Kidney tubule cell (primary cell): Measurements from ENCODE around the gene PCSK7.
"Not testable (repeated sequence)": the region's sequence is repeated elsewhere in the genome, so short reads cannot be mapped to it uniquely, and the experiment has no call there.

Source experiments
- DNase-seq: peaks from one replicate; pipeline ENCODE4 v3.0.0-alpha.2; 2018; ENCODE audit warnings: low spot score

The PCSK7 gene

DNA sequence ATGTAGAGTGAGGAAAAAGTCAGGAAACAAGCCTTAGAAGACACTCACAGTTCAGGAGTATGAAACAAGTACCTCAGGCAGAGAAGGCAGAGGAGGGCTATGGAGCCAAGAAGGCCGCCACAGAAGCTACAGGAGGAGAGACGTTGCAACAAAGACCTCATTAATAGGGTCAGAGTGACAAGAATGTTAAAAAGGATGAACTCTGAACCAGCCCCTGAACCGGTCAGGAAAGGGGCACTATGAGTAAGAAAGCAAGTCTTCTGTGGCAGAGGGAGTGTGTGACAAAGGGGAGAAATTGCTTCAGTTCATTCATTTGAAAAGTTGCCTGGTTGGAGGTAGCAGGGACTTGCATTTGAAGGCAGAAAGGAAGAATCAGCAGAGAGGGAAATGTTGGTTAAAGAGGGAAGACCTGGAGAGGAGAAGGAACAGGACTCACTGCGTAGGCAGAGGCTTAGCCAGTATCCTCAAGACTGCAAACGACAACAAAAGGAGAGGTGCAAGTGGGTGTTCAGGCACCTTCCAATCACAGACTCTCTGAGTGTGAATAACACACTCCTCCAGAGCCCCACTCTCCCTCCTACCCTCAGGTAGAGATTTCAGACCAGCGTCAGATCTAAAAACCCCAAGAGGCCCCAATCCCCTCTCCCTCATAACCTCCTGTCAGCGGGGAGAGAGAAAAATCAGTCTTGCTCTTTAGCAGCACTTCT, 17.3 kb downstream of the PCSK7 start:
- no peak for DNase-seq

DNA sequence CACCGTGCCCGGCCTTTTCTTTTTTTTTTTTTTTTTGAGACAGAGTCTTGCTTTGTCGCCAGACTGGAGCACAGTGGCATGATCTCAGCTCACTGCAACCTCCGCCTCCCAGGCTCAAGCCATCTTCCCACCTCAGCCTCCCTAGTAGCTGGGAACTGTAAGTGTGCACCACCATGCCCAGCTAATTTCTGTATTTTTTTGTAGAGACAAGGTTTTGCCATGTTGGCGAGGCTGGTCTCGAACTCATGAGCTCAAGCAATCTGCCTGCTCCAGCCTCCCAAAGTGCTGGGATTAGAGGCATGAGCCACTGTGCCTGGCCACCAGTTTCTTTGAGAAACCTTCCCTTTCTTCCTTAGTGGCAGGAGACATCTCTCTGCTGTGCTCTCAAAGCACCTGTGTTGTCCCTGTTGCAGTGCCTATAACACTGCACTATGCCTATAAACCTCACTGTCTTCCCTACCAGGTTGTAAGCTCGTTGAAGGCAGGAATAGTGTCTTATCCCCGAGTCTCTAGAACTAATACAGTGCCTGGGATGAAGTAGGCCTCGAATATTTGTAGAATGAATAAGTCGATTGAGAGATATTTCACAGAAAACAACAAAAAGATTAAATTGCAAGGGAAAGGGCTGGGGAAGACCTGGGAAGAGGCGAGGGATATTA, 19.0 kb downstream of the PCSK7 start:
- no peak for DNase-seq

DNA sequence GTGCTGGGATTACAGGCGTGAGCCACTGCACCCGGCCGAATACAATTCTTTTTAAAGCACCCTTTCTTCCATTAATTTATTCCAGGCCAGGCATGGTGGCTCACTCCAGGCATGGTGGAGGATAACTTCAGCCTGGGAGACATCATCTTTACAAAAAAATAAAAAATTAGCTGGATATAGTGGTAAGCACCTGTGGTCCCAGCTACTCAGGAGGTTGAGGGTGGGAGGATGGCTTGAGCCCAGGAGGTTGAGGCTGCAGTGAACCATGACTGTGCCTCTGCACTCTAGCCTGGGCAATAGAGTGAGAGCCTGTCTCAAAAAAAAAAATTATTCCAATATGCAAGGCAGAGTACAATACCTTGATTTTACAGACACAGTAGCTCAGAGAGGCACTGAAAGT, 21.3 kb downstream of the PCSK7 start:
- DNase-seq: no peak

DNA sequence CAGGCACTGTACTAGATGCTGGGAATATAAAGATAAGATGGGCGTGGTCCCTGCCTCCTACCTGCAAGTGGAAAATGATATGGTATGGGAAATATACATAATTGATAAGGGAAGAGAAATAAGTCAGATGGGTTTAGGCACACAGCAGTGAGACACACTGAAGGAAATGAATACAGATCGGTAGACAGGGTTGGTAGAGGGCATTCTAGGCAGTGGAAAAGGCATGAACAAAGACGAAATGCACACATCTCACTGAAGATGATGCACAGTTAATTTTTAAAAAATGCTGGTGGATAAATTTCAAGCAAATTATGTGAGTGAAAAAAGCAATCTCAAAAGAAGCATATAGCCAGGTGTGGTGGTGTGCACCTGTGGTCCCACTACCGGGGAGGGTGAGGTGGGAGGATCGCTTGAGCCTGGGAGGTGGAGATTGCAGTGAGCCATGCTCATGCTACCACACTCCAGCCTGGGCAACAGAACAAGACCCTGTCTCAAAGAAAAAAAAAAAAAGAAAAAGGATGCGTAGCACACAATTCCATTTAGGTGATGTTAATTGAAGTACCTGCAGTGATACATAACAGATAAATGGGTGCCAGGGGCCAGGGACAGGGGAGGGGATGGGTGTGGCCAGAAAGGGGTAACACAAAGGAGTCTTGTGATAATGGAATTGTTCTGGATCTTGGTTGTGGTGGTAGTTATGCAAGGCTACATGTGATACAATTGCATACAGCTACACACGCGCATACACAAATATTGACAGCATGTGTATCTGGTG, 22.3 kb downstream of the PCSK7 start:
- not testable (repeated sequence) for DNase-seq

DNA sequence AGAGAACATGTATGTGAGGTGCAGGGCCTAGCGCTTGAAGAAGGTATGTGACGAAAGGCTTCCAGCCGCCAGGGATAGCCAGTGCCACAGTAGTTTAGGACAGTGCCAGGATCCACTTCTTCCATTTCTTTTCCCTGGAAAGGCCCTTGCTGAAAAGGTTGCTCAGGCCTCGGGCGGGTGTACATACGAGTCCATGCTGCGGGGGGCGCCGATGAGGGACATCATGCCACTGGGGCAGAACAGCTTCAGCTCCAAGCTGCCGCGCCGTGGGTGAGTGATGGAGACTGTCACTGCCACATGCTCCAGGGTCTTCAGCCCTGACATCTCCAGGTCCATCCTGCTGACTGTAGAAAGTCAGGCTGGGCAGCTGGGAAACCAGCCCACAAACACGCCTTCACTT, 23.2 kb downstream of the PCSK7 start:
- not testable (repeated sequence) for DNase-seq

DNA sequence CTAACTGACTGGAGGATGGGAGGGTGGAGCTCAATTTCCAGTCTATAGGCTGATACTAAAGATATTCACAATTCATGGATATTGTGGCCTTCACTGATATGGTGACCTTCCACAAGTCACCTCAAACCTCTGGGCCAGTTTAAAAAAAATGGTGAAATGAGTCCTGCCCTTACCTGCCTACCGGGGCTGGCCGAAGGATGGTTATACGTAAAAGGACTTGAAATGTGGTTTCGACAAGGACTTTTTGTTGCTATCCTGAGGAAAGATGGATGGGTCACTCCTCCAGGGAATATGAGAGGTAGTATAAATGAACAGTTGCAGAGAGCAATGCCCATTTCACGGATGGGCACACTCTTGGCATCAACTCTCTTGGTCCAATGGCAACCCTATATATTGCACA, 24.4 kb downstream of the PCSK7 start:
- DNase-seq: not testable (repeated sequence)

DNA sequence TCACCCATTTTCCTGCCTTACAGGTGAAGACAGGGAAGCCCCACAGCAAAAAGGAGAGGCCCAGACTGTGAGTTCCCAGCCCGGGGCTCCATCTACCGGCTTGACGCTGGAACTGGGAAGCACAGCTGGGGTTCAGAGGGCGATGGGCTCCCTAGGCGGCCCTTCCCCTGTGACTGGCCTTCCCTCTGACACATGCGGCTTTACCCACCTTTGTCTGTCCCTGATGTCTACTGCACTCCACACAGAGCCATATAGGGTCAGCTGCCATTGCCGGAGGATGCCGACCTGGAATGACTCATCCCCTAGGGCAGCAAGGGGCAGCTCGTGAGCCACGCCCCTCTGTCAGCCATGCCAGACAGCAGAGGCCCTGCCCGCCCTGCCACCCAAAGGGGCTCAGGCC, 25.0 kb downstream of the PCSK7 start:
- not testable (repeated sequence) for DNase-seq

DNA sequence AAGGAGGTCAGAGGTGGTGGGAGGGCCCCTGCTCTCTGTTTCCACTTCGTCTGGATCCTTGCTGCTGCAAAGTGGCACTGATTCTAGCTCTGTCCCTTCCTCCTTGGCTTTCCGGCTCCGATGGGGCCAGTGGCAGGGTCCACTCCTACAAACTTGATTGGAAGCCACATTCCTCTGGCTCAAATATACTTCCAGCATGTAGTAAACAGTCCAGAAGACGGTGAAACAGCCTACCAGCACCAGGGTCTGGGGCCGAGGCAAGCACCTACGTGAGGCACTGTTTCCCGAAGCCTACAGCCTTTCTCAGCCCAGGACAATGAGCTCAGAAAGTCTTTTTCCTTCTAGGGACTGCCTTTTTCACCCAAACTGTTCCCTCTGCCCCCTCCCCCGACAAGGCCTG, 25.8 kb downstream of the PCSK7 start:
- not testable (repeated sequence) for DNase-seq

DNA sequence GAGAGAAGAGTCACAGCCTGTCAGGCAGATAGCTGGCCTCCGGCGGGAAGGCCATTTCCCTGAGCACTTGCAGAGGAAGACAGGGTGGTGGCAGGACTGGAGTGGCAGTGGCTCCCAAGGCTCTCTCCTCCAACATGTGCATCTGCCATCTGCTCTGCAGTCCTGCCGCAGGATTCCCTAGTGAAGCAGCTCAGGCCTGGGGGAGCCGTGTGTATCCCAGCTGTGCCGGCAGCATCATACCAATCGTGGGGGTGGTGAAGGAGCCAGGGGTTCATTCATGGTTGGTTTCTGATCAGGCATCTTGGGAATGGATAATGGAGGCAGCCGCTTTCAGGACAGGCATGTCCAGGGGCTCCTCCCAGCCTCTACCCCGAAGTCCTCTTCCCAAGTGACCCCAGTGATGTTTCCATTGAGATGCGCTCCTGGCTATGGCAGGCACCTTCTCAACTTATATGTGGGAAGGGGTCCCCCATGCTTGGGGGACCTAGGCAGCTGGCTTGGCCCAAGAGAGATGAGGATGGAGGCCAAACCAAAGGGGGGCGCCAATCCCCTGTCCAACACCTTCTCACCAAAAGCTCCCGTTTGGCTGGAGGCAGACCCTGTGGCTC, 26.6 kb downstream of the PCSK7 start:
- DNase-seq: no peak

DNA sequence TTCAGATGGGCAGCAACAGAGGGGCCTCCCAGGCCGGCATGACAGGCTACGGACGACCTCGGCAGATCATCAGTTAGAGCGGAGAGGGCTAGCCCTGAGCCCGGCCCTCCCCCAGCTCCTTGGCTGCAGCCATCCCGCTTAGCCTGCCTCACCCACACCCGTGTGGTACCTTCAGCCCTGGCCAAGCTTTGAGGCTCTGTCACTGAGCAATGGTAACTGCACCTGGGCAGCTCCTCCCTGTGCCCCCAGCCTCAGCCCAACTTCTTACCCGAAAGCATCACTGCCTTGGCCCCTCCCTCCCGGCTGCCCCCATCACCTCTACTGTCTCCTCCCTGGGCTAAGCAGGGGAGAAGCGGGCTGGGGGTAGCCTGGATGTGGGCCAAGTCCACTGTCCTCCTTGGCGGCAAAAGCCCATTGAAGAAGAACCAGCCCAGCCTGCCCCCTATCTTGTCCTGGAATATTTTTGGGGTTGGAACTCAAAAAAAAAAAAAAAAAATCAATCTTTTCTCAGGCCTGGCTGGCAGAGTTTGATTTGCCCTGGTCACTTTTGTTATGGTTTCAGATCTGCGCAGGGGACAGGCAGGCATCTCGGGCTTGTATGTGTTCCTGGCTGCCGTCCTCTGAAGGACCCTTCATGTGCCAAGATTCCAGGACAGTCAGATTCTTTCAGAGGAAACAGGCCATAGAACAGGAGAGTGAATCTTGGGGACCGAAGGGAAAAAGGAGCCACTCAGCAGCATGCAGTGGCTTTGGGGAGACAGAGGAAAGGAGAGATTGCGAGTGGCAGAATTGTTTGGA, 27.4 kb downstream of the PCSK7 start:
- DNase-seq: no peak

DNA sequence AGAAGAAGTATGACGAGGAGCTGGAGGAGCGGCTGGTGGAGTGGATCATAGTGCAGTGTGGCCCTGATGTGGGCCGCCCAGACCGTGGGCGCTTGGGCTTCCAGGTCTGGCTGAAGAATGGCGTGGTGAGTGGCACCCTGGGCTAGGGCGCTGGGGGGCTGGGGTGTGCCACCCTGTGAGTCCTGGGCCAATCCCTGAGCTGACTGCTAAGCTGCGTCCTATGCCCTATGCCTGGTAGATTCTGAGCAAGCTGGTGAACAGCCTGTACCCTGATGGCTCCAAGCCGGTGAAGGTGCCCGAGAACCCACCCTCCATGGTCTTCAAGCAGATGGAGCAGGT, 28.8 kb downstream of the PCSK7 start:
- DNase-seq: no peak

DNA sequence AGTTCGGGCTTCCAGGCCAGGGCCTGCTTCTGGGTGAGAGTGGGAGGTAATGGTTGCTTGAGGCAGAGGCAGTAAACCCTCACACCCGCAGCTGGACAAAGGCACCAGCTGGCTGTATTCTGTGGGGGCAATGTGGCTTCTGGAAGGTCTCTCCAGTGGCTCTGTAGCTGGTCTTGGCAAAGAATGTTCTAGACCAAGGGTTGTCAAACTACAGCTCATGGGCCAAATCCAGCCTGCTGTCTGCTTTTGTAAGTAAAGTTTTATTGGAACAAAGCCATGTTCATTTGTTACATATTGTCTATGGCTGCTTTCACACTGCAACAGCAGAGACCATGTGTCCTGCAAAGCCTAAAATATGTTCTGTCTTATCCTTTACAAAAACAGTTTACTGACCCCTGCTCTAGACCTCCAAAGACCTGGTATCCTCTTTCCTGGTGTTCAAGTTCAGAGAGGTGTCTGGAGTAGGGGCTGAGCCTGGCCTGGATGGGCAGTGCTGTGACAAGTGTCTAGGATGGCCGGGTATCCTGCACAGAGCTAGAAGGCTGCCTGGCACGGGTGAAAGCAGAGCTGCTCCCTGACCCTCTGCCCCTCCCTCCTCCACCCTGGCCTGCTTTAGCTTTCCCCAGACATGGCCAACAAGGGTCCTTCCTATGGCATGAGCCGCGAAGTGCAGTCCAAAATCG, 29.3 kb downstream of the PCSK7 start:
- DNase-seq: no peak

DNA sequence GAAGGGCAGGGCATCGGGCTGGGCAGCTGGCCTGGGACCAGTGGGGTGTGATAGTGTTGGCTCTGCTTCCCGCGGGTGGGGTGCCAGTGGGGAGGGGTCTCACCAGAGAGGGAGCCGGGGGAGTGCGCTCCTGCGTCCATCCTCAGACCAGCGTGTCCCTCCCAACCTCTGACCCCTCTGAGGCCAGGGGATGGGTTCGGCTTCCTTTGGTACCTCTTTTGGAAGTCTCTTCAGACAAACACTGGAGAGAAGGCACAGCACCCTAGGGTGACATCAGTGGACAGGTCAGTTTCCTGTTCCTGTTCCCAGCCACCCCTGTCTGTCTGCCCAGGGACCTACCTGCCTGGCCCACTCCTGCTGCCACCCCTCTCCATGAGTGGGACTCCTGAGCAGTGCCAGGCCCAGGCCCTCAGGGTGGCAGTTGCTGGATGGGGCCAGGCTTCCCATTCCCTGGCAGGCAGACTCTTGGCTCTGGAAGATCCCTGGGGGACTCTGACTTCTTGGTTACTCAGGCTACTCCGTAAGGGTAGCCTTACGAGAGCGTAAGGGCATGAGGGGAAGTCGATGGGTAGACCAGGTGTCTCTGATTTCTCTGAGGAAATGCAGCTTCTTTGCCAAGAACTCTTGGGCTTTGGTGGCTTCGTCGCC, 30.1 kb downstream of the PCSK7 start:
- no peak for DNase-seq

DNA sequence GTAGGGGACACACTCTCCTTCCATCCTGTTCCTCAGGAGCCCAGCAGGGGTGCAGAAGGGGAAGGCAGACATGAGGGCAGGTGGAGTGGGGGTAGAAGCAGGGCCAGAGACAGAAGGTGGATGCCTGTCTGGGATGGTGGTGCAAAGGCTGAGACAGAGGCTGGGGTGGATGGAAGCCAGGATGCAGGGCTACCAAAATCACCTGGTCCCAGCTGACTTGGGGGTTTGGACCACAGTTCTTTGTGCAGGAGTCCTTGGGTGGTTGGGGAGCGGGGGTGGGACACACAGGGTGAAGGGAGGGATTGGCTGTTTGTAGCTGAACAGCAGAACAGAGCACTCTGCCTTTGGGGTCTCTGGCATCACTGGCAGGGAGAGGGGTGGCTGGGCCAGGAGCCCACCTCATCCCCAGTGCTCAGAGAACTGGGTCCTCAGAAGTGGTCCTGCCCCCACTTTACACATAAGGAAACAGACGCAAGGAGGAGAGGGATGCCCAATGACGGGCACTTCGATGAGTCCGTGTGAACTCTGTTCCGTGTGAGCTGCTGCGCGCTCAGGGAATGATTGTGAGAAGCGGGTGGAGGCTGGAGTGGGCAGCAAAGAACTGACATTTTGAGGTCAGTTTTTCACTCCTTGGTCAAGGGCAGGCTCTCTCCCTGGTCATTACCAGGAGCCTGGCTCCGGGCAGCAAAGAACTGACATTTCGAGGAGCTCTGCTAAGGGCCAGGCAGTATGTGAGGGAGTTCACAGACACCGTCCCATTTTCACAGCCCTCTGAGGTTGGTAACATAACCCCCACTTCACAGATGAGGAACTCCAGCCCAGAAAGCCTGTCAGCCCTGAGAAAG, 30.8 kb downstream of the PCSK7 start:
- DNase-seq: no peak

DNA sequence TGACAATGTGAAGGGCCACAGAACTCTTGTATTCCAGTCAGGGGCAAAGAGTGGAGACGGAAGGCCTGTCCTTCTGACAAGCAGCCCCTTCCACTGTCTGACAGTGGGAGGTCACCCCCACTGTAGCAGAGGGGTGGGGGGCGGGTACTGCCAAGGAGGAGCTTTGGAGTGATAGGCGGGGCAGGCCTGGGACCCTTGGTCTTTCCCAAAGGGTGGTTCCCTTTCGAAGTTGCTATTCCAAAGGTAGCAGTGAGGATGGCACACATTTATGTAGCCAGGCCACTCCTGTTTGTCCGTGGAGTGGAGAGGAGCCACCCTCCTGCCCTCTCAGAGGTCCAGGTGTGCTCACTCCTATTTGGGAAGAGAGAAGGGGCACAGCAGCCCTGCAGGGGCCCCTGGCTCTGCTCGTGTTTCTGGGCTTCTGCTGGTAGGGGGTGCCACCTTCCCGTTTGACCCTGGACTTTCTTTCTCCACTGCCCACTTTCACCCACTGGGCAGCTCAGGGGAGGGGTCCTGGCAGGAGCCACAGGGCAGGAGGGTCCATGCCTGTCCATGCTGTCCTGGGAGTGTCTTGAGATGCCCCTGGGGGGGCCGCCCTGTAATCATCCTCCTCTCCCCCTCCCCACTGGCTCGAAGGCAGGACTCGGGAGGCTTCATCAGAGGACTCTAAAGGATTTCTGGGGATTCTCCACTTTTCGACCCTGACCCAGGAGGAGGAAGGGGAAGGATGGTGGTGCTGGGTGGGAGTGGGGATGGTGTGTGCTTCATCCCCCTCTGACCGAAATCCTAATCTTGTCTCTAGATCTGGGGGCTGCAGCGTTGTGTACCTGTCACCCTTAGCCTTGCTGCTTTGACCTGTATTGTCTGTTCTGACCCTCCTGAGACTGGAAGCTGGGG, 31.7 kb downstream of the PCSK7 start:
- DNase-seq: no peak

DNA sequence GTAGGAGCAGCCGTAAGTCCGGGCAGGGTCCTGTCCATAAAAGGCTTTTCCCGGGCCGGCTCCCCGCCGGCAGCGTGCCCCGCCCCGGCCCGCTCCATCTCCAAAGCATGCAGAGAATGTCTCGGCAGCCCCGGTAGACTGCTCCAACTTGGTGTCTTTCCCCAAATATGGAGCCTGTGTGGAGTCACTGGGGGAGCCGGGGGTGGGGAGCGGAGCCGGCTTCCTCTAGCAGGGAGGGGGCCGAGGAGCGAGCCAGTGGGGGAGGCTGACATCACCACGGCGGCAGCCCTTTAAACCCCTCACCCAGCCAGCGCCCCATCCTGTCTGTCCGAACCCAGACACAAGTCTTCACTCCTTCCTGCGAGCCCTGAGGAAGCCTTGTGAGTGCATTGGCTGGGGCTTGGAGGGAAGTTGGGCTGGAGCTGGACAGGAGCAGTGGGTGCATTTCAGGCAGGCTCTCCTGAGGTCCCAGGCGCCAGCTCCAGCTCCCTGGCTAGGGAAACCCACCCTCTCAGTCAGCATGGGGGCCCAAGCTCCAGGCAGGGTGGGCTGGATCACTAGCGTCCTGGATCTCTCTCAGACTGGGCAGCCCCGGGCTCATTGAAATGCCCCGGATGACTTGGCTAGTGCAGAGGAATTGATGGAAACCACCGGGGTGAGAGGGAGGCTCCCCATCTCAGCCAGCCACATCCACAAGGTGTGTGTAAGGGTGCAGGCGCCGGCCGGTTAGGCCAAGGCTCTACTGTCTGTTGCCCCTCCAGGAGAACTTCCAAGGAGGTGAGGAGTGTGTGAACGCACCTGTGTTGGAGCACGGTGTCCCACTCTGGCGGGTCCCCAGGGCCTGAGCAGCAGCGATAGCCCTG, 32.6 kb downstream of the PCSK7 start, which contains the start of gene TAGLN:
Gene TAGLN, plus strand, starts transcription at position 318 of the 863 bp plus-strand sequence. CDS start 3,644 bp downstream, outside the sequence.
- DNase-seq: peak; percentile 56

DNA sequence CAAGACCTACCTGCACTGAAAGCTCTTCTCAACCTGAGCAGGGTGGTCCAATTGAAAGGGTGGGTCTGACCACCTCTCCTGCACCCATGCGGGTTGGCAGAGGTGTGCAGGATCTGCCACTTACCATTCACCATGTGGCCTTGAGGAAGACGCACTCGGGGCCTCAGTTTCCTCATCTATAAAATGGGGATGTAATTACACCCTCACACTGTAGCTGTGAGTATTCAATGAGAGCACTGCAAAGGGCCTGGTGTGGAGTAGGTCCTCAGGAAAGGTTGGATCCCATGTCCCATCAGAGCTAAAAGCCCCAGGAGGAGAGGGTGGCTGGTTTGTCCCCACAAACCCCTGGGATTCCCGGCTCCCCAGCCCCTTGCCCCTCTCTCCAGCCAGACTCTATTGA, 33.3 kb downstream of the PCSK7 start:
- no peak for DNase-seq
